Measurements from ENCODE around the gene RALGPS2. TPM values are rescaled to one million over a fixed set of nuclear protein-coding genes. Genes with fewer than 3 reads are reported as not detected.

RALGPS2 gene
- total RNA-seq, 2 experiments from 2014 or later, result 4.8 to 5.5 TPM

GRCh38 chr1:178867670-178868069 is 142.6 kb downstream of the RALGPS2 start:
- Mint-ChIP-seq H3K4me1 (peaks cover 8% of the 10 kb centered on the region), H3K36me3 (ENCODE audit: low read depth) (no peaks in the 10 kb centered on the region), H3K27ac (no peak overlapping the region), H3K9me3 (ENCODE audit: low read depth) (no peaks in the 10 kb centered on the region), H3K27me3 (no peaks in the 10 kb centered on the region), H3K4me3 (no peak overlapping the region)
- no peak for ATAC-seq
- DNase-seq, result no peak
- intact Hi-C loops (cut with DNase I, micrococcal nuclease), result loop anchor here in 1 of 2 experiments (5.0 kb wide), 1 partner anchor 325 kb away; no protein-coding TSS in a partner anchor
- ChIA-PET POLR2A (no interaction called here), CTCF (interaction anchor here (0.6 kb wide), 1 partner anchor 1822 kb away, joined by 3 read pairs; no protein-coding TSS in a partner anchor)

GRCh38 chr1:178868706-178869105 is 143.7 kb downstream of the RALGPS2 start:
- Mint-ChIP-seq H3K4me1 (peaks cover 11% of the 10 kb centered on the region), H3K27me3 (no peaks in the 10 kb centered on the region), H3K9me3 (ENCODE audit: low read depth) (no peaks in the 10 kb centered on the region), H3K36me3 (ENCODE audit: low read depth) (no peaks in the 10 kb centered on the region), H3K4me3 (no peak overlapping the region), H3K27ac (no peak overlapping the region)
- CTCF ChIA-PET, result interaction anchor here (1.1 kb wide), 1 partner anchor 10 kb away, joined by 3 read pairs; no protein-coding TSS in a partner anchor
- no peak for ATAC-seq
- POLR2A ChIA-PET, result no interaction called here
- DNase-seq, result no peak
- intact Hi-C loops (cut with DNase I, micrococcal nuclease), result loop anchor here in 1 of 2 experiments (5.0 kb wide), 1 partner anchor 326 kb away; no protein-coding TSS in a partner anchor

GRCh38 chr1:178869119-178869697 is 144.2 kb downstream of the RALGPS2 start:
- no peaks in the 10 kb centered on the region for H3K9me3 Mint-ChIP-seq (ENCODE audit: low read depth)
- no peaks in the 10 kb centered on the region for H3K36me3 Mint-ChIP-seq (ENCODE audit: low read depth)
- no peak overlapping the region for H3K4me3 Mint-ChIP-seq
- no peaks in the 10 kb centered on the region for H3K27me3 Mint-ChIP-seq
- no peak overlapping the region for H3K27ac Mint-ChIP-seq
- H3K4me1 Mint-ChIP-seq, result peaks cover 11% of the 10 kb centered on the region
- ChIA-PET CTCF (interaction anchor here (0.7 to 1.1 kb wide), 2 partner anchors 9 to 325 kb away, joined by 3 read pairs; no protein-coding TSS in a partner anchor), POLR2A (no interaction called here)
- DNase-seq (no peak), ATAC-seq (no peak)
- intact Hi-C loops (cut with DNase I, micrococcal nuclease), result loop anchor here in 1 of 2 experiments (5.0 kb wide), 1 partner anchor 327 kb away; no protein-coding TSS in a partner anchor

GRCh38 chr1:178870221-178870620 is 145.2 kb downstream of the RALGPS2 start:
- CTCF ChIA-PET, result interaction anchor here (0.7 kb wide), 1 partner anchor 326 kb away, joined by 3 read pairs; no protein-coding TSS in a partner anchor
- POLR2A ChIA-PET, result interaction anchor here (0.7 kb wide), 1 partner anchor 39 kb away, joined by 4 read pairs; no protein-coding TSS in a partner anchor
- Mint-ChIP-seq H3K27me3 (no peaks in the 10 kb centered on the region), H3K36me3 (ENCODE audit: low read depth) (no peaks in the 10 kb centered on the region), H3K4me3 (no peak overlapping the region), H3K4me1 (peaks cover 7% of the 10 kb centered on the region), H3K27ac (no peak overlapping the region), H3K9me3 (ENCODE audit: low read depth) (no peaks in the 10 kb centered on the region)
- DNase-seq (no peak), ATAC-seq (no peak)
- intact Hi-C loops (cut with DNase I, micrococcal nuclease), result no loop called here

- POLR2A ChIA-PET, result interaction anchor here (0.7 kb wide), 1 partner anchor 38 kb away, joined by 4 read pairs; no protein-coding TSS in a partner anchor
- DNase-seq (no peak), ATAC-seq (no peak)
- H3K4me1 Mint-ChIP-seq, result peaks cover 7% of the 10 kb centered on the region
- CTCF ChIA-PET, result interaction anchor here (0.7 kb wide), 1 partner anchor 132 kb away, joined by 3 read pairs; no protein-coding TSS in a partner anchor
- H3K27me3 Mint-ChIP-seq, result no peaks in the 10 kb centered on the region
- H3K9me3 Mint-ChIP-seq (ENCODE audit: low read depth), result no peaks in the 10 kb centered on the region
- no peaks in the 10 kb centered on the region for H3K36me3 Mint-ChIP-seq (ENCODE audit: low read depth)
- H3K4me3 Mint-ChIP-seq, result no peak within 1 kb of the TSS
- H3K27ac Mint-ChIP-seq, result no peak within 1 kb of the TSS
- intact Hi-C loops (cut with DNase I, micrococcal nuclease), result no loop called here
These were observed 145.9 kb downstream of the RALGPS2 start, which contains the start of gene ANGPTL1 for GRCh38 chr1:178870944-178871343. TSS of gene ANGPTL1 (minus strand) at chr1:178871077. CDS start at chr1:178865776, 5,301 bp downstream.

- Mint-ChIP-seq H3K36me3 (ENCODE audit: low read depth) (no peaks in the 10 kb centered on the region), H3K9me3 (ENCODE audit: low read depth) (no peaks in the 10 kb centered on the region), H3K27me3 (no peaks in the 10 kb centered on the region), H3K27ac (no peak overlapping the region), H3K4me3 (no peak overlapping the region), H3K4me1 (peaks cover 7% of the 10 kb centered on the region)
- ChIA-PET POLR2A (no interaction called here), CTCF (interaction anchor here (0.7 to 1.1 kb wide), 3 partner anchors 118 to 132 kb away, joined by 3 to 5 read pairs (median 4); no protein-coding TSS in a partner anchor)
- intact Hi-C loops (cut with DNase I, micrococcal nuclease), result no loop called here
- DNase-seq, result no peak
- ATAC-seq, result no peak
These were observed 146.7 kb downstream of the RALGPS2 start for GRCh38 chr1:178871551-178872320.

- Mint-ChIP-seq H3K4me3 (no peak overlapping the region), H3K4me1 (peaks cover 4% of the 10 kb centered on the region), H3K9me3 (ENCODE audit: low read depth) (no peaks in the 10 kb centered on the region), H3K27ac (no peak overlapping the region), H3K36me3 (ENCODE audit: low read depth) (no peaks in the 10 kb centered on the region), H3K27me3 (no peaks in the 10 kb centered on the region)
- ATAC-seq, result no peak
- ChIA-PET CTCF (no interaction called here), POLR2A (no interaction called here)
- no peak for DNase-seq
- intact Hi-C loops (cut with DNase I, micrococcal nuclease), result no loop called here
These were observed 149.9 kb downstream of the RALGPS2 start for GRCh38 chr1:178874966-178875365.

GRCh38 chr1:178875936-178876335 is 150.9 kb downstream of the RALGPS2 start:
- Mint-ChIP-seq H3K4me3 (no peak overlapping the region), H3K9me3 (ENCODE audit: low read depth) (no peaks in the 10 kb centered on the region), H3K4me1 (peaks cover 4% of the 10 kb centered on the region), H3K27me3 (no peaks in the 10 kb centered on the region), H3K27ac (no peak overlapping the region), H3K36me3 (ENCODE audit: low read depth) (no peaks in the 10 kb centered on the region)
- no peak for ATAC-seq
- intact Hi-C loops (cut with DNase I, micrococcal nuclease), result no loop called here
- DNase-seq, result no peak
- POLR2A ChIA-PET, result no interaction called here
- CTCF ChIA-PET, result no interaction called here

- no peaks in the 10 kb centered on the region for H3K27me3 Mint-ChIP-seq
- no peak overlapping the region for H3K27ac Mint-ChIP-seq
- no peaks in the 10 kb centered on the region for H3K9me3 Mint-ChIP-seq (ENCODE audit: low read depth)
- CTCF ChIA-PET, result interaction anchor here (0.7 to 1.3 kb wide), 3 partner anchors 9 to 611 kb away, joined by 3 read pairs; no protein-coding TSS in a partner anchor
- ATAC-seq, result no peak
- H3K4me3 Mint-ChIP-seq, result no peak overlapping the region
- no peaks in the 10 kb centered on the region for H3K36me3 Mint-ChIP-seq (ENCODE audit: low read depth)
- H3K4me1 Mint-ChIP-seq, result peaks cover under 1% of the 10 kb centered on the region
- intact Hi-C loops (cut with DNase I, micrococcal nuclease), result no loop called here
- POLR2A ChIA-PET, result no interaction called here
- no peak for DNase-seq
These were observed 152.9 kb downstream of the RALGPS2 start for GRCh38 chr1:178877896-178878295.

GRCh38 chr1:178881950-178882349 is 156.9 kb downstream of the RALGPS2 start:
- H3K36me3 Mint-ChIP-seq (ENCODE audit: low read depth), result no peaks in the 10 kb centered on the region
- ATAC-seq (no peak), DNase-seq (no peak)
- H3K4me3 Mint-ChIP-seq, result no peak overlapping the region
- no peak overlapping the region for H3K27ac Mint-ChIP-seq
- ChIA-PET CTCF (no interaction called here), POLR2A (no interaction called here)
- intact Hi-C loops (cut with DNase I, micrococcal nuclease), result no loop called here
- peaks cover 3% of the 10 kb centered on the region for H3K4me1 Mint-ChIP-seq
- H3K27me3 Mint-ChIP-seq, result no peaks in the 10 kb centered on the region
- no peaks in the 10 kb centered on the region for H3K9me3 Mint-ChIP-seq (ENCODE audit: low read depth)

GRCh38 chr1:178885869-178886268 is 160.8 kb downstream of the RALGPS2 start:
- Mint-ChIP-seq H3K9me3 (ENCODE audit: low read depth) (no peaks in the 10 kb centered on the region), H3K4me3 (no peak overlapping the region), H3K4me1 (peaks cover 3% of the 10 kb centered on the region), H3K36me3 (ENCODE audit: low read depth) (no peaks in the 10 kb centered on the region), H3K27me3 (no peaks in the 10 kb centered on the region), H3K27ac (no peak overlapping the region)
- intact Hi-C loops (cut with DNase I, micrococcal nuclease), result no loop called here
- ATAC-seq (no peak), DNase-seq (no peak)
- ChIA-PET CTCF (interaction anchor here (0.7 kb wide), 1 partner anchor 546 kb away, joined by 3 read pairs; no protein-coding TSS in a partner anchor), POLR2A (no interaction called here)

Data from activated CD4-positive, alpha-beta T cell treated with anti-CD3 and anti-CD28 coated beads for 36 hours (primary cell).